GM13977 (cell line): ENCODE measurements around the gene WSCD1.

Experiments
- DNase-seq: peaks from one replicate; pipeline ENCODE4 v3.0.0; 2012; ENCODE audit warnings: low spot score
- in situ Hi-C: fragments of 300-500 bp; cut with MboI; formaldehyde crosslinking; loops from one replicate; pipeline ENCODE4 v1.12.0; 2022; ENCODE audit warnings: low sequenced_read_pairs, low pct_unique_long_range_greater_than_20kb, mixed read lengths, inconsistent platforms; ENCODE audit not compliant: unreplicated experiment
- TF ChIP-seq, protein P1 (sequence below): IDR thresholded peaks from 2 replicates; pipeline ENCODE4 v1.5.1; 2012; ENCODE audit warnings: mild to moderate bottlenecking, control low read depth; ENCODE audit not compliant: insufficient read depth; ENCODE audit errors: extremely low read depth, missing control alignments

WSCD1 gene

DNA sequence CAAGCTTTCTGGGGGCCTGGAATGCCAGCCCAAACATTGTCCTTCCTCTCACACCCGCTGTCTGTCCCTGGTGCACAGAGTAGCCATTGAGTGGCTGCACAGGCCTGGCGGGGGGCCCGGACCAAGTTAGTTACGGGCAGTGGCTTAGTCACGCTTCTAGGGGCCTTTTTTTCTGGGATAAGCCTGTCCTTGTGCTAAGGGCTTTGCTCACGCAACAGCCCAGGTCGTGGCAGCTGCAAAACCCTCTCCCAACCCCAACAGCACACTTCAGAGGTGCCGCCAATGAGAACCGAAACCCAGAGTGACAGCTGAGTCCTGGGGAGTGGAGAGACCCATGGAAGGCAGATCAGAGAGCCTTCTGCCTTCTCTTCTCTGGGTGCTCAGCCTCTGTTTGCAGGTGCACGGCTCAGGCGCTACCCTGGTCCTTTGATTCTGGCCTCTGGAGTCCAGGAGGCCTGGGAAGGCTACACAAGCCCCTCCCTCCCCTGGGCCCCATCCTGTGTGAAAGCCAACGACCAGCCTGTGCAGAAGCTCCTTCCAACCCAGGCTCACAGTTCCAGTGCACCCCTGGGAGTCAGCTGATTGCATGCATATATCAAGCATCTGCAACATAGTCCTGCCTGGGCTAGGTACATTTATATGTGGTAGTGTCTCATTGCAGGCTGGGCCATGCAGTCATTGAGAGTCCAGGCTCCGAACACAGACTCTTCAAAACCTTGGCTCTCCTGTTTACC, 9.1 kb downstream of the WSCD1 start:
- no peak for DNase-seq
- TF ChIP-seq, protein P1, sequence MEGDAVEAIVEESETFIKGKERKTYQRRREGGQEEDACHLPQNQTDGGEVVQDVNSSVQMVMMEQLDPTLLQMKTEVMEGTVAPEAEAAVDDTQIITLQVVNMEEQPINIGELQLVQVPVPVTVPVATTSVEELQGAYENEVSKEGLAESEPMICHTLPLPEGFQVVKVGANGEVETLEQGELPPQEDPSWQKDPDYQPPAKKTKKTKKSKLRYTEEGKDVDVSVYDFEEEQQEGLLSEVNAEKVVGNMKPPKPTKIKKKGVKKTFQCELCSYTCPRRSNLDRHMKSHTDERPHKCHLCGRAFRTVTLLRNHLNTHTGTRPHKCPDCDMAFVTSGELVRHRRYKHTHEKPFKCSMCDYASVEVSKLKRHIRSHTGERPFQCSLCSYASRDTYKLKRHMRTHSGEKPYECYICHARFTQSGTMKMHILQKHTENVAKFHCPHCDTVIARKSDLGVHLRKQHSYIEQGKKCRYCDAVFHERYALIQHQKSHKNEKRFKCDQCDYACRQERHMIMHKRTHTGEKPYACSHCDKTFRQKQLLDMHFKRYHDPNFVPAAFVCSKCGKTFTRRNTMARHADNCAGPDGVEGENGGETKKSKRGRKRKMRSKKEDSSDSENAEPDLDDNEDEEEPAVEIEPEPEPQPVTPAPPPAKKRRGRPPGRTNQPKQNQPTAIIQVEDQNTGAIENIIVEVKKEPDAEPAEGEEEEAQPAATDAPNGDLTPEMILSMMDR, result no peak
- in situ Hi-C loops, result no loop called here

DNA sequence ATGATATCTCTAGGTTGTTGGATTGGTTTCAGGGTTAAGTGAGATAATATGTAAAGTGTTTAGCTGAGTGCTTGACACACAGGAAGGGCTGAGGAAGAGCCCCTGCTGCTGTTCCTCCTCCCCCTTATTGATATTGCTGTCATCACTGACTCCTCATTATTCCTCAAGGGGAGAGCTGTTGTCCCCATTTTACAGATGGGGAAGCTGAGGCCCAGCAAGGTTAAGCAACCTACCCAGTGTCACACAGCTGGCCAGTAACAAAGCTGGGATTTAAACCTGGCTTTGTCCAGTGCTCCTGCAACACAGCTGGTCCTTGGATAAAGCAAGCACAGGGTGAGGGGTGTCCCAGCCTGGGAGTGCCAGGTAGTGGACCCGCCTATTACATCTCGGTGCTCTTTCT, 9.8 kb downstream of the WSCD1 start:
- DNase-seq, result no peak
- in situ Hi-C loops, result no loop called here
- TF ChIP-seq, protein P1, result no peak

DNA sequence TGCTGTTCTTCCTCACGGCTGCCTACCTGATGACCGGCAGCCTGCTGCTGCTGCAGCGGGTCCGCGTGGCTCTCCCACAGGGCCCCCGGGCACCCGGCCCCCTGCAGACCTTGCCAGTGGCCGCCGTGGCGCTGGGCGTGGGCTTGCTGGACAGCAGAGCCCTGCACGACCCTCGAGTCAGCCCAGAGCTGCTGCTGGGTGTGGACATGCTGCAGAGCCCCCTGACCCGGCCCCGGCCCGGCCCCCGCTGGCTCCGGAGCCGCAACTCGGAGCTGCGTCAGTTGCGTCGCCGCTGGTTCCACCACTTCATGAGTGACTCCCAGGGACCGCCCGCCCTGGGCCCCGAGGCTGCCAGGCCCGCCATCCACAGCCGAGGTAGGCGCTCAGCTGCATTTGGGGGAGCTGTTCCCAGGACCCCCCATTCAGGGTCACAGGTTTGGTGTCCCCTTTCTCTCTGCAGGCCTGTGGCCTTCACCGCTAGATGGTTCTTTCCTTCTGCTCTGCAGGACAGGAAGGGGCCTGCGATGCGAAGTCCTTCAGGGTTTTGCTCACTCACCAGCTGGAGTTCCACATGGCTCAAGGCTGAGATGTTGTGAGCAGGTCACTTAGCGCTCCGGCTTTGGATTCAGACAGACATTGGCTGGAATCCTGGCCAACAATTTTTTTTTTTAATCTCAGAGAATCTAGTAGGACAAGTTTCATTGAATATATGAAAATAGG, 10.7 kb downstream of the WSCD1 start:
- no peak for DNase-seq
- in situ Hi-C loops, result no loop called here
- TF ChIP-seq, protein P1, result no peak

DNA sequence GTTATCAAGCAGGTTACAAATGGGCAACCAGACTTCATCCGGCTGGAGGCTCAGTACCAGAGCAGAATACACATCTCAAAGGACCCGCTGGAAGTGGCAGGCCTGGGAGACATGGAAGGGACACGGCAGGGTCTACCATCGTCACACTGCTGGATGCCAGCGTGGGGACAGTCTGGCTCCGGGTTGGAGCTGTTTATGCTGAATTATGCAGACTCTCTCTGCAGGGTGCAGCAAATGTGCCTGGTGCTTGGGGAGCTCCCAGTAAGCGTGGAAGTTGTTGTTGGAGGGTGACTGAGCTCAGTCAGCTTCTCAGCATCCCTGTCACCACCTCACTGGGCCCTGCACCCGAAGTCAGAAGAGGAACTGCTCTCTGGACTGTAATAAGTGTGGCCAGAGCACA, 12.2 kb downstream of the WSCD1 start:
- TF ChIP-seq, protein P1, result no peak
- in situ Hi-C loops, result no loop called here
- no peak for DNase-seq

DNA sequence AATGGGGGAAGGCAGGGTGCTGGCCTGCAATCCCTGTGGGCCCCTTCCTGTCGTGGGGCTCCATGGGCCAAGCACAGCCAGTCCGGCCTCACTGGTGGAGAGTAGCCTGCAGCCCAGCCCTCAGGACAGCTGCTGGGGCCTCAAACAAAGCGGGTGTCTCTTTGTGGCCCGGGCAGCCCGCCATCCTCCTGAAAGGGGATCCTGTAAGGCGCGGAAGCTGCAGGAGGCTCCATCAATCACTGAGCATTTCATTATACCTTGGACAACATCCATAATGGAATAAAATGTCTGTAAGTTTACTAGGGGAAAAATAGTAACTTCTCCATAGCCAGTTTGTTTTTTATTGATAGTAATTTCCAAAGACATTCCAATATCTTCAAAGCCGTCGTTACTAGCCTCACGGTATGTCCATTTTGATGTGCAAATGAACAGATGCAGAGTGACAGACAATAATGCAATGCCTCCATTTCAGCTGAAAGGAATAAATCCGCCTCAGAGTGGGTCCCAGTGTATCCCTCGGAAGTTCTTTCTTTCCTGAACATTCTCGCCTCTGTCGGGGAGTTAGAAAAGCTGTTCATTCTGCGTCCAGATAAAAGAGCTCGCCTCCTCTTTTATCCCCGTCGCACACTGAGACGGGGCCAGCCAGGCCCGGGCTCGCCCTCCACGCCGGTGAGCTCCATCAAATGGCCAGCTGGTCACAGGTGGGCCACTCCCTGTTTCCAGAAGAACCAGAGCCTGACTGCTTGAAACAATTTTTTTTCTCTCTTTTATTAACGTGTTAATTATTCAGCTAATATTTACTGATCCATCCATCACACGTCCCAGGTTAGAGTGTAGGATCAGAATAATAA, 14.4 kb downstream of the WSCD1 start:
- DNase-seq, result no peak
- in situ Hi-C loops, result no loop called here
- TF ChIP-seq, protein P1, result no peak

DNA sequence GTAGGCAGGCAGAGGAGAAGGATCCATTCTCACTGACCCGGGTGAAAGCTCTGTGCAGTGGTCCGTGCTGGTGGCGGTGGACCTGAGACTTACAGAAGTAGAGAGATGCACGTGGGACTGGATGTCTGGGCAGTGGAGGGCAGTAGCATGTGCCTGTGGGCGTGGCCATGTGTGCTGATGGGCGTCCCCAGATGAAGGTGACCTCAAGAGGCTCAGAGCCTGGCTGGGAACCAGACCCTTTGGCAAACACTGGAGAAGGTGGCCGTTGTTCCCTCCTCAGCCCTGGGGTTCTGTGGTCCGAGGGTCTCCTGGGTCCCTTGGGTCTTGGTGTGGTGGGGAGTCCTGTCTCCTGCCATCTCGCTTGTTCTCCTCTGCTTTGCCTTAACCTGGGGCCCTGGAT, 15.6 kb downstream of the WSCD1 start:
- no peak for DNase-seq
- TF ChIP-seq, protein P1, result no peak
- in situ Hi-C loops, result no loop called here
